ENCODE data around the gene IVNS1ABP.

DNA sequence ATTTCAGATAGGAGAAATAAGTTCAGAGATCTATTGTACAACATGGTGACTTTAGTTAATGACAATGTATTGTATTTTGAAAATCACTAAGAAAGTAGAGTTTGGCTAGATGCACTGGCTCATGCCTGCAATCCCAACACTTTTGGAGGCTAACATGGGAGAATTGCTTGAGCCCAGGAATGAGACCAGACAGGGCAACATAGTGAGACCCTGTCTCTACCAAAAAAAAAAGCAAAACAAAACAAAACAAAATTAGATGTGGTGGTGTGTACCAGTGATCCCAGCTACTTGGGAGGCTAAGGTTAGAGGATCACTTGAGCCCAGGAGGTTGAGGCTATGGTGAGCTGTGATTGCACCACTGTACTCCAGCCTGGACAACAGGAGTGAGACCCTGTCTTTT lies 27.2 kb downstream of the IVNS1ABP start:
- TF ChIP-seq, protein P1, sequence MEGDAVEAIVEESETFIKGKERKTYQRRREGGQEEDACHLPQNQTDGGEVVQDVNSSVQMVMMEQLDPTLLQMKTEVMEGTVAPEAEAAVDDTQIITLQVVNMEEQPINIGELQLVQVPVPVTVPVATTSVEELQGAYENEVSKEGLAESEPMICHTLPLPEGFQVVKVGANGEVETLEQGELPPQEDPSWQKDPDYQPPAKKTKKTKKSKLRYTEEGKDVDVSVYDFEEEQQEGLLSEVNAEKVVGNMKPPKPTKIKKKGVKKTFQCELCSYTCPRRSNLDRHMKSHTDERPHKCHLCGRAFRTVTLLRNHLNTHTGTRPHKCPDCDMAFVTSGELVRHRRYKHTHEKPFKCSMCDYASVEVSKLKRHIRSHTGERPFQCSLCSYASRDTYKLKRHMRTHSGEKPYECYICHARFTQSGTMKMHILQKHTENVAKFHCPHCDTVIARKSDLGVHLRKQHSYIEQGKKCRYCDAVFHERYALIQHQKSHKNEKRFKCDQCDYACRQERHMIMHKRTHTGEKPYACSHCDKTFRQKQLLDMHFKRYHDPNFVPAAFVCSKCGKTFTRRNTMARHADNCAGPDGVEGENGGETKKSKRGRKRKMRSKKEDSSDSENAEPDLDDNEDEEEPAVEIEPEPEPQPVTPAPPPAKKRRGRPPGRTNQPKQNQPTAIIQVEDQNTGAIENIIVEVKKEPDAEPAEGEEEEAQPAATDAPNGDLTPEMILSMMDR (conservative IDR thresholded peaks at IDR 0.05; ENCODE audit: low read depth in 2 of 2) = no peak
- TF ChIP-seq EZH2 (IDR thresholded peaks at IDR 0.05; ENCODE audit: low read depth, unreplicated experiment) (no peak), POLR2AphosphoS5 (IDR thresholded peaks at IDR 0.05; ENCODE audit: low read depth) (no peak), EZH2phosphoT487 (IDR thresholded peaks at IDR 0.05; ENCODE audit: unreplicated experiment) (no peak), JUNB (IDR thresholded peaks at IDR 0.05; ENCODE audit: unreplicated experiment) (no peak), ZNF114 (CRISPR knock-in tag; IDR thresholded peaks at IDR 0.05) (no peak), CREB1 (CRISPR knock-in tag; IDR thresholded peaks at IDR 0.05; ENCODE audit: low read depth) (no peak)
- TF ChIP-seq, protein P2, sequence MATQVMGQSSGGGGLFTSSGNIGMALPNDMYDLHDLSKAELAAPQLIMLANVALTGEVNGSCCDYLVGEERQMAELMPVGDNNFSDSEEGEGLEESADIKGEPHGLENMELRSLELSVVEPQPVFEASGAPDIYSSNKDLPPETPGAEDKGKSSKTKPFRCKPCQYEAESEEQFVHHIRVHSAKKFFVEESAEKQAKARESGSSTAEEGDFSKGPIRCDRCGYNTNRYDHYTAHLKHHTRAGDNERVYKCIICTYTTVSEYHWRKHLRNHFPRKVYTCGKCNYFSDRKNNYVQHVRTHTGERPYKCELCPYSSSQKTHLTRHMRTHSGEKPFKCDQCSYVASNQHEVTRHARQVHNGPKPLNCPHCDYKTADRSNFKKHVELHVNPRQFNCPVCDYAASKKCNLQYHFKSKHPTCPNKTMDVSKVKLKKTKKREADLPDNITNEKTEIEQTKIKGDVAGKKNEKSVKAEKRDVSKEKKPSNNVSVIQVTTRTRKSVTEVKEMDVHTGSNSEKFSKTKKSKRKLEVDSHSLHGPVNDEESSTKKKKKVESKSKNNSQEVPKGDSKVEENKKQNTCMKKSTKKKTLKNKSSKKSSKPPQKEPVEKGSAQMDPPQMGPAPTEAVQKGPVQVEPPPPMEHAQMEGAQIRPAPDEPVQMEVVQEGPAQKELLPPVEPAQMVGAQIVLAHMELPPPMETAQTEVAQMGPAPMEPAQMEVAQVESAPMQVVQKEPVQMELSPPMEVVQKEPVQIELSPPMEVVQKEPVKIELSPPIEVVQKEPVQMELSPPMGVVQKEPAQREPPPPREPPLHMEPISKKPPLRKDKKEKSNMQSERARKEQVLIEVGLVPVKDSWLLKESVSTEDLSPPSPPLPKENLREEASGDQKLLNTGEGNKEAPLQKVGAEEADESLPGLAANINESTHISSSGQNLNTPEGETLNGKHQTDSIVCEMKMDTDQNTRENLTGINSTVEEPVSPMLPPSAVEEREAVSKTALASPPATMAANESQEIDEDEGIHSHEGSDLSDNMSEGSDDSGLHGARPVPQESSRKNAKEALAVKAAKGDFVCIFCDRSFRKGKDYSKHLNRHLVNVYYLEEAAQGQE (IDR thresholded peaks at IDR 0.05; ENCODE audit: unreplicated experiment) = no peak
